CD4-positive, alpha-beta T cell treated with Interleukin-21 for 1 hour (primary cell): Measurements from ENCODE around the gene LAMB4.

ENCODE experiments used
- DNase-seq: peaks from one replicate; pipeline ENCODE4 v3.0.0-alpha.2; 2020

Gene LAMB4

DNA sequence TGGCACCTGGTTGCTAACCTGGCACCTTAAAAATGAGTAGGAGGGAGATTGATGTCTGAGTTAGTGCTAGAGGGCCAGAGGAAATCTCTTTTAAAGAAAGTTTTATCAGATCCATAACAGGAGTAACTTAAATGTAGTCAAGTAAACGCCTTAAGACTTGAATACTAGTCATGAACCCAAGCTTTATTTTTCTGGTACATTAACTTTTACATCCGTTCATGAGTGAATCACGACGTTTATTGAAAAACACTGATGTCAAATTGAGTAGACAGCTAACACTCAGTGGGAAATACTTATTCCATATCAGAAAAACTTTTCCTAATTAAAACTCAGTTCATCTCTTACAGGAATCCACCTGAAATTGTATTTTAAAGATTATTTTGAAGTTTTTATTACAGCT lies 120.3 kb downstream of the LAMB4 start:
- no peak for DNase-seq

DNA sequence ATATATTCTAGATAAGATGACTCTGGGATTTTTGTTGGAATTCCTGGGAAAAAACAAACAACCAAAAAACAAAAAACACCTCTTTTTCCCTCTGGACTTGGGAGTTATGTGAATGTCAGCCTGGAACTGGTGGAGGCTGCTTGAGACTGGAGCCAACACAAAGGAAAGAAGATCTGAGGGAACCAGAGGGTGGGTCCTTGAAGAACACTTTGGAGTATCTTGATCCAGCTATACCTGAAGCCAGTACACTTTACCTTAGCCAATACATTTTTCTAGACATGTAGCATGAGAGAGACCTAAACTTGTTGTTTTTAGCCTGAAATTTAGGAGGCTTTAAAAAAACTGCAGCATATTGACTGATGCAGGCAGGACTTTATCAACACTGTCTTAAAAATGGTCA lies 121.3 kb downstream of the LAMB4 start:
- no peak for DNase-seq

DNA sequence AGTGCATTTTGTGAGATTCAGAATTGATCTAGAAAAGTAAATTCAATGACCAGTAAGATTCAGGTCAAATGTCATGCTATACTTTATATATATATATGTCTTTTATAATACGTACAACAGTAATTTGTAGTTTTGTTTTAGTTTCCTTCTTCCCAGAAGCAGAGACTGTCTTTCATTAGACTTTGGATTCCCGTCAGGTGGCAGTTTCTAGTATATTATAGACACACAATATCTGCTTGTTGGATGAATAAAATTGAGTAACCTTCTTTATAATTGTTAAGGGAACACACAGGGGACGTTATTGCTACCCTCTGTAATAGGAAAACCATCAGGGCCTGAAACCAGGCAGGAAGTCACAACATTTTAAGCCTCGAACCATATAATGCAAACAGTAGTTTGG lies 121.9 kb downstream of the LAMB4 start:
- no peak for DNase-seq

DNA sequence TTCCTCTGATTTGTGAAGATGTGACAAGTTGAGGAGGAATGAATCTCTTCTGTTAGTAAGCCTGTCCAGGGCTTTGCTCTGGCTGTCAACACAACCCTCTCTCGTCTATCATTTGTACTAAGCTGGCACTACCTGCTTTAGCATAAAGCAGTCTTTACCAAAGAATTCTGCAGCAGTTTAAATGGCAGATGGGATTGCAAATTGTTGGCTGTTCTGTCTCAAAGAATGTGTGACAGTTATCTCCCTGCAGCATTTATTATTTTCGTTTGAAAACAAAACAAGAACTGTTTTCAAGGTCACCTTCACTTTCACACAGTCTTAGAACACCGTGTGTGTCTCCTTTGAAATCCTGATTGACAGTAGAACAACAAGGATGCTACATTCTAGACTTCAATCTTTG lies 122.4 kb downstream of the LAMB4 start:
- no peak for DNase-seq

DNA sequence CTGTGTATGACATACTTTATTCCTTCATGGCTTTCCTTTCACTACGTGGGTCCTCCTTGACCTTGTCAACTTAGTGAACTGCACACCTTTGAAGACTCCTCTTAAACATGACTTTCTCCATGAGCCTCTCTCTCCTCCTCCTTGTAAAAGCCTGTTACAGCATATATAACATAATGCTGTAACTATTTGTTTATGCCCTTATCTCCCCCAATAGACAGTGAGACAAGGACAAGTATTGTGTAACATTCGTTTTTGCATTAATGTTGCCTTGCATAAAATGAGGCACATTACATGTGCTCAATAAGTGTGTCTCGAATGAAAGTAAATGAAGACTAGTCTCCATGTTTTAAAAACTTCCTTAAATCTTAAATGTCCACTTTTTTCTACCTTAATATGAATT lies 122.9 kb downstream of the LAMB4 start:
- DNase-seq = no peak

DNA sequence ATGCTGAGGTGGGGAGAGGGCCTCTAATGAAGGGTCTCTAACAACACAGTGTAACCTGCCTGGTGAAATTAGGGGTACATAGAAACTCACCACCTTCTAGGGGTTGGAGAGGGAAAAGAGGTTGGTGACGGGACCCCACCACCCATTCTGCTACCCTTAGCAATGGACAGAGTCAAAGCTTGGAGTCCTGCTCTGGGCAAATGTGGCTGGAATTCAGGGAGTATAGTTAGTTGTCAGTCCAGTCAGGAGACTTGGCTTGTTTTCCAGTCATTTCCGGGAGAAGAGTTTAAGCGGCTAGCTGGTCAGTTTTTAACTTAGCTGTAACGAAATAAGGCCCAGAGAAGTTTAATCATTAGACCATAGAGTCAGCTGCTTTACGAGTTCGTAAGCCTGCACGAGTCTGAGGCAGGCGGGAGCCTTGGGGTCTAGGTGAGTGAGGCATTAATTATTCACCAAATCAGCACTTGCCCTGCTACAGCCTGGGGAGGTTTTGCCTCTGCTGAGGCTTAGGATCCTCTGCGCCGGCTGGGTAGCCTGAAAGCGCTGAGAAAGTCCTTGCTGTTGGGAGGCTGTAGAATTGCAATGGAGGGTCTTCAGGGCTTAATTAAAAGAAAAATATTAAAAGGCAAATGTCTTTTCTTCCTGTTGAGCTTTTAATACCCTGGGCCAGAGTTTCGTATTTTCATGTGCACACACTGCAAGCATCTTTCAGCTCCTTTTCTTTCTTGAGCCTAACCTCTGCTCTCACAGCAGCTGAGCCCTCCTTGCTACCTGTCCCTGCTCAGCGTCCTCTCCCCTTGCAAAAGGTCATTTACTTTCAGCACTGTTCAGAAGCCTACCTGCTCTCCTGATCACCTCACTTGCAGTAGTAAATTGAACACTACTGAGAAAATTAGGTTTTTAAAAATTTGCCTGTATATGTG lies 125.7 kb downstream of the LAMB4 start:
- no peak for DNase-seq

DNA sequence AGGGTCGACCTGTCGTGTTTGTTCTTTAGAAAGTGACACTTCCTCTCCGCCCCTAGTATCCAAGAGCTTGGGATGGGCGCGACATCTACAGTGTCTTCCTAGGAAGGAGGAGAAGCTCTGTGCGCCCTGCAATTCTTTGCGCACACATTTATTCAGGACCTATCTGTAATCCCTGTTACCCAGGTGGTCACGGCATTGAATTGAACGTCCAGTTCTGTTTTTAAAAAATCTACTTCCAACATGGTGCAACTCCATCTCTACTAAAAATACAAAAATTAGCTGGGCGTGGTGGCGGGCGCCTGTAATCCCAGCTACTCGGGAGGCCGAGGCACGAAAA lies 126.6 kb downstream of the LAMB4 start:
- DNase-seq = no peak

DNA sequence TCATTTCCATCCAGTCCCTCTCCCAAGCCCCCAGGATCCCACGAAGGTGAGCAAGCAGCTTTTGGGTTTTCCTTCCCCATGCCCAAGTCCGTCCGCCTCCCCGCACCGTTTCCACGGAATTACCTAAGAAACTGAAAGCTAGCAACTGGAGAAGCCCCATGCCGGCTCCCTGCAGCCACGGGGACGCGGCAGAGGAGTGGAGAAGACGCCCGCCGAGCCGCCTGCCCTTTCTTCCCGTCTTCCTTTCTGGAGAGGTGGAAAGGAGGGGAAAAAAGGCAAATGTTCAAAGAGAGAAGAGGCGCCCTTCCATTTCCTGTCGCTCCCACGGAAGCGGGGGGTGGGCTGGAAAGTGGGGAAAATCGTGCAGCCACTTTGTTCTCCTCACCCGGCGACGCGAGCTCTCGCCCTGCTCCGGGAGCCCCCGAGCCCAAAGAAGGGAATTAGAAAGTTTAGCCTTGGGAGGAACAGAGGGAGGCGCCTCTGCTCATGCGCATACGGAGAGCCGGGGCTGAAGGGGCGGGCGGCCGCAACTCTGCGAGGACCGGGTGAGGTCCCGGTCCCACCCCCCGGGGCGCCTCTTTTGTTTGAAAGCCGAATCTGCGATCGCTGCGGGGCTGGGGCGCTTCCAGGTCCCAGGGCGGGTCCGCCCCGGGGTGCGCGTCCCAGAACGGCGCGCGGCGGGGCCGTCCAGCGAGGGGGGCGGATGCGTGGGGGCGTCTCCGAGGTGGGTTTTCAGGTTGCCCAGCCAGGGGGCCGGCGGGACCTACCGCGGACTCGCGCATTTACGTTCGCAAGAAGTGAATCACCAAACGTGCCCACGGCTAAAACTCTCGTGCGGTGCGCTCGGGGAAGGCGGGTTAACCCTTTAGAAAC lies 127.2 kb downstream of the LAMB4 start, which contains the start of gene LAMB1:
LAMB1 (minus strand) TSS at position 436 of the 873 bp plus-strand sequence; CDS start at position 160, 276 bp downstream.
- DNase-seq = no peak

DNA sequence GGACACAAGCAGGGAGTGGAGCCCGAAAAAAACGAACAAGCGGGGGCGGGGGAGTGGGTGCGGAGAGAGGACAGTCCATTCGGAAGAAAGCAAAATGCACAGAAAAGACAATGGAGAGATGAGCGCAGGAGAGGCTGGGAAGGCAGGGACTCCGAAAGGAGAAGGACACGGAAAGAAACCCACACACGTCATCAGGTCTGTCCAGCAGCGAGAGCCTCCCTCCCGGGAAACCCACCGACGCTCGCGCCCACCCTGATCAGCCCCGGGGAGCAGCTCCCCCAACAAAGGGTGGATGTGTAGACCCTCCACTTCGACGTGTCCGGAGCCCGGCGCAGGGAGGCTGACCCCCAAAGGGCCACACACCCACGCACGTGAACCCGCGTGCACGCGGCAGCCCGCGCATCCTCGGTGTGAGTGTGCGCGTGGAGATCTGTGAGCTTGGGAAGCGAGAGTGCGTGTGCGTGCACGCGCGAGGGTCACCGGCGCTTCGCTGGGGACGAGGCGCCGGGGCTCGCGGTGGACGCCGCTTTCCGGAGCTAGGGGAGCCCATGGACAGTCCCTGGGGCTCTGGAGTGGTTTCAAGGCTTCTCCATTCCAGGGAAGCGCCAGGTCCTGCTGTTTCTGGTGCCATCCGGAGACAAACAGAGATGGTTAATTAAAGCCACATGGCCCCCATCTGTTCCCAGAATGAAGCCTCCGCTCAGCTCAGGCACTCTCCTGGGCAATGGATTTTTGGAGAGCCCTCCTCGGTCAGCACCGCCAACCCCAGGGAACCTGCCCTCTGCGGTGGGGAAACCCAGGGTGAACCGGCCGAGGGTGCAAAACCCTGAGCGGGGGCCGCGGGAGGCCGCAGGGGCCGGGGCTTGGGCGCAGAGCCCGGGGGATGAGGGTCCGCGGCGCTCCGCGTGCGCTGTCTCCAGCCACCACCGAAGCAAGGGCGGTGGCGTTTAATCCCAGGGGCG lies 128.1 kb downstream of the LAMB4 start:
- DNase-seq = no peak

DNA sequence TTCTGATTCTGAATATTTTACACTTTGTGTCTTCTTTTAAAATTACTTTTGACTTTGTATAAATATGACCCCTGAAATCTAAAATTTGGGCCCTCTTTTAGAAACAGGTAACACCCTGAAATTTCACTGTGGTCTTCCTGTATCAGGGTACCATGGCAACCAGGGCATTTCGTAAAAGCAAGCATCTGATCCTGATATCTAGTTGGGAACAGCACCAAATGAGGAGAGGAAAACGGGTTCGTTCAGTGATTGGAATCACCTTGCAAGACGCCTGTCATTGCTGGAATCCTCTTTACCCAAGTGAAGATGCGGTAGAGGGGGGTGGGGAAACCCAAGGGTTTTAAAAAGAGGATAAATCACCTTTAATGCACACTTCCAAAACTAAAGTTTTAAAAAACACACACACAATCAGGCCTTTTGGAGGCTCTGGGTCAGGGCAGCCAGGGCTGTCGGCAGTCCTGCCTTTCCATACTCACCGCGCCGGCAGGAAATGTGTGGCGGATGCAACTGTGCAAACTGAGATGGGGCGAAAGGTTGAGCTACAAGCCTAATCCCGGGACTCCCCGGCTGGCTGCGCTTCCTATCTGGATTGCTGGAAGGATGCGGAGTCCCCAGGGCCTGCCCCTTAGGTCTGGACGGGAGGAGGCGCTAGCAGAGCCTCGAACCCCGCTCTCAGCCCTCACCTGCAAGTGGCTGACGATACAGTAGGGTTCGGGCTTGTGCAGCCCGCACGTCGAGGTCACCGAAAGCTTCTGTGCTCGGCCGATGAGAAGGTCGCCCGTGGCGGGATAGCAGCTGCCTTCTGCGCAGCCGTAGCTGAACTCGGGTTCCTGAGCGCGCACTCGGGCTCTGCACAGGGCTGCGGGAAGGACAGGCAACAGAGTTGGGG lies 129.0 kb downstream of the LAMB4 start:
- no peak for DNase-seq

DNA sequence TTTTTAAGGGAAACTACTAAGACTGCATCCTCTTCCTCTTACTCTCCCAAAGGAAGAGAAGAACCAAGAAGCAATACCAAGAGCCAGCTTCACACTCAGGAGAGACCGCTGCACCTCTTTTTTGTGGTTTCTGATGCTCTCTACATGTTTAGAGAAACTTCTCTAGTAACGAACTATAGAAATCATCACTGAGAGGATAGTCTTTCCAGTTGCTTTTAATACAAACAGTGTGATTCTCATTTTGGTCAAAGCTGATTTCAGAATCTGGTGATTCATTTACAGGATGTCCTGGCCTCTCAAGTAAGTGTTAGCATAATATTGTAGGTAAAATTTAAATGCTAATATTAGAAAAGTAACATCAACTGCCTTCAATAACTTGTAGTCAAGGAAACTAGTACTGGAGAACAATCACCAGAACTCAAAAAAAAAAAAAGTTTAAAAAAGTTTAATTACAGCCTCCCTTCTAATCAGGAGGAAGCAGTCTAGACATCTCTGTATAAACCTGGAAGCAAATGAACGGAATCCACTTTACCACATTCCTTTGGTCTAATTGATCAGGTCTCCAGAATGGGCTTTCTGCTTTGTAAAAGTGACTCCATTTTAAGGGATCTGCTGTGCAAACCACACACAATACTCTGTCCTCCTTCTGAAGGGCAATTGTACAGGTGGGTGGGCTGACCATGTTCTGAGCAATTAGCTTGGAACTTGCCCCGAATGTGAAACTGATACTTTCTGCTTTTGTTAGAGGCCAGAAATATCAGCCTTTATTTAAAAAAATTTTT lies 130.2 kb downstream of the LAMB4 start:
- DNase-seq = no peak

DNA sequence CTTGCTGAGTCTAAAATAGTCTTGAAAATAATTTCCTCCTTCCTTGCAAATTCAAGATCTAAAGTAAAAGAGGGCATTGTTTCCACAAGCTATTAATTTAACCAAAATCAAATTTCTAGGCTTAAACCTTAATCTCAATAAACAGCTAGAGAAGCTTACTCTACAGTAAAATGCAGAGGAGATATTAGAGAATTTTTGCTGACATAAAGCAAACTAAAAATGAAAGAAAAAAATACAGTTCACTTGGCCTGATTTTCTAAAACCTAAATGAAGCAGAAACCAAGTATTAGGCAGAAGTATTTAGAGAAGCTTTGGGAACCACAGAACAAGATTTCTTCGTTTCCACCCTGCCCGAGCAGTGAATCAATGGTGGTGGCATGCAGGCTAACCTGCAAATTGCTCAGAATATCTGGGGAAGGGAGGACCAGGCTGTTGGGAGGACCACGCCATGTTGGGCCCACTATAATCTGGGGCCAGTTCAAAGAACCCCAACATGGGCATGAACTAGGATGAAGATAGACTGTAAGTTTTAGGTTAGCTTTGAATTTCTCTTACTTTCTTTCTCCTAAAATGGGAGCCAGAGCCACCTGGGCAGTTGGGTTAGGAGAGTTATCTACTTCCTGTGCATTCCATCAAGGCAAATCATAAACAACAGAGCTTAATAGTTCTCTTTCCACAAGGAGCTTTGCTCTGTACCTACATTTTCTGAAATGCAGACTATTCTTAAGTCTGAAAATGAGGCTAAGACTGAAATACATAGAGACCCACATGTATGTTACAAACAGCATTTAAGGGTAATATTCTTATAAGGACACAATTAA lies 131.3 kb downstream of the LAMB4 start:
- no peak for DNase-seq

DNA sequence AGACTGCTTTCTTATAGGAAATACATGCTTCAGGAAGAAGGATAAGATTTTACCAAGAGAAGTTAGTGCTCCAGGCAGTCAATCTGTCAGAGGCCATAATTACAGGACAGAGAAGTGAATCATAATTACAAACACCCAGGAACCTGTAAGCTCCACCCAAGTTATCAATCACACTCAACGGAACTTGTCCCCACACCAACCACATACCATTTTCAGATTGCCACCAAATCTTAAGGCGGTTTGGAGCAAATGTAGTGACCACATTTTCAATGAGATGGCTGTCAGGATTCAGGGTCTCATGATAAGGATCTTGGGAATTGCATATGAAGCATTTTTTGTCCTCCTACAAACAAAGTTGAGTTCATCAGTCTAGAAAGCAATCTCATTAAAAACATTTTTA lies 132.0 kb downstream of the LAMB4 start:
- DNase-seq = no peak

DNA sequence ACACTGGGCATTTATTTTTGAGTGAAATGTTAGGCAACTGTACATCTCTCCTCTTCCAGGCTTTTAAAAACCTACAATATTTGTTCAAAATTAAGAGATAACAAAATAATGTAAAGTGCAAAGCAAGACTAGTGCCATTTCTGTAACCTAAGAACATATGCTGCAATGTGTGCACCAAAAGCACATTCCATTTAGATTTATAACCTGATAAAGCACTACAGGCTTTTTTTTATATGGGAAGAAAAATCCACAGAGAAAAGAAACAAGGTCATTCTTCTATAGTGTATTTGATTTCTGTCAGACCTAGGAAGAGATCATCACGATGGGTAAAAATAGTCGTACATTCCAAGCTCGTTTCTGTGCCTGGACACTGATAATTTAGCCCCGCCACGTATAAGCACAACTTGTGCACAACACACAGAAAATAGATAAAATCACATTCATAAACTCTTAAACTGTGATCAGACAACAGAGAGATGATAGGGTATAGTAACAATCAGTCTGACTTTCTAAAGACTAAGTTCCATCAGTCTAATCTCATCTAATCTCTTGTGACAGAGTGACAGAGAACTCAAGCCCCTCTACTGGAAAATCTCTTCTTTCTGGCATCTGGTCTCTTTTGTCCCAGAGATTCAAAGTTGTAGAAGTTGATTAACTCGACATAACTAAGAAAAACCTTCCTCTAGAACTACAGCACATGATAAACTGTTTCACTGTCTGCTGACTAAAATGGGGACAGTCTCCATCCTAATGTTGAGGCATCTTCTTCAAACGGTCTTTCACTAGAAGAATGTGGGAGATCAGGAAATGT lies 133.9 kb downstream of the LAMB4 start:
- no peak for DNase-seq

DNA sequence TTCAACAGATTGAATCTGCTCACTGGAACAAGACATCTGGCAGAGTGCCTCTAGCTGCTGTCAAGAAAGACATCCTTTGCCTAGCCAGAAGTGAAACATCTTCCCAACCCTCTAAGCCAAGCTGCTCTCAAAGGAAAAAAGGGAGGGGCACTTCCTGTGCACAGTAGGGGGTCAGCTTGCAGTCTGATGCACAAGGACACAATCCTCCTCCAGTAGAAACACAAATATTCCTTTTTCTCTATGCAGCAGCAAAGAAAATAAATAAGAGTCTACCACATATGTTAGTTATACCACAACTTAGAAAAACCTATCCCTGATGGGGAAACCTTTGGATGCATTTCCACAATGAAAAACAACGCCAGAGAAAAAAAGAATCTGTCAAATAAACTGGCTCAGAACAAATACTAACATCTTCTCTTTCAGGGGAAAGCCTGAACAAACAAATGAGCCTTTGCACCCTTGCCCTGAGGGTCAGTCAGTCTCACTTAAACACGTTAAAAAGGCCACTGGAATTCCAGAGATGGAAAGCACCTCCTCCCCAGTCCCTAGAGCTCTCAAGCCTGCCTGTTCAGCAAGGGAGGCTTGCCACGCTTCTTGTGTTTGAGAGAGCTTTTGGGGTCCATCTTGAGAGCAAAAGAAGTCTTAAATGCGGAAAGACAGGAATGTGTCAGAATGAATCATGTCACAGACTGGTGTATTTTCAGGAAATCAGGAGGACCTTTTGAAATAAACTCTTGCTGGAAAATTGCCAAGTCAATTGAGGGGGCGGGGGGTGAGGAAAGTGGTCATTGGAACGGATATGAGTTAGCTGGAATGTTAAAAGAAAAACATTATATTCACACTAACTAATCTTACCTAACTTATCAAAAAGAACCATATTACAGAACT lies 134.7 kb downstream of the LAMB4 start:
- no peak for DNase-seq

DNA sequence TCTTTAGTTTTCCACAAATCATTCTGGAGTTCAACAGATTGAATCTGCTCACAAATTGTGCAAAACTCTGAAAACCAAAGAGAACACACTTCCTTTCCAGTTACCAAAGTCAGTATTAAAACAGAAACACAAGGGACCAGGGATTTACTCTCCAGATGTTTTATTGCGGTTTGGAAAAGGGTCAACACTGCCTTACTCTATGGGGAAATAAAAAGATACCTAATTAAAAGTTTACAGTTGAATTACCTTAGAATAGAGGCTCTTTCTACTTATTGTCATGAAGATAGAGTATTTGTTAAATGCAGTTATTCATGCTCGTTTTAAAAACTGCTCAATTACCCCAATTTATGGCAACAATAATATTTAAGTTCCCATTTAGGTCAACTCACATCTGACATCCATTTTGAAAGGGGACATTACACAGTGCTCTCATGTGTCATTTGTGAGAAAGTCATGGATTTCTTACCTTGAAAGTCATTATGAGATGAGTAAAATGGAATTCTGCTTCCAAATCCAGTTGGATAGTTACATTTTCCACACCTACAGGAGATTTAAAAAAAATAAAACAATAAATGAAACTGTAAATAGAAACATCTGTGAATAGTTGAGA lies 135.6 kb downstream of the LAMB4 start:
- no peak for DNase-seq

DNA sequence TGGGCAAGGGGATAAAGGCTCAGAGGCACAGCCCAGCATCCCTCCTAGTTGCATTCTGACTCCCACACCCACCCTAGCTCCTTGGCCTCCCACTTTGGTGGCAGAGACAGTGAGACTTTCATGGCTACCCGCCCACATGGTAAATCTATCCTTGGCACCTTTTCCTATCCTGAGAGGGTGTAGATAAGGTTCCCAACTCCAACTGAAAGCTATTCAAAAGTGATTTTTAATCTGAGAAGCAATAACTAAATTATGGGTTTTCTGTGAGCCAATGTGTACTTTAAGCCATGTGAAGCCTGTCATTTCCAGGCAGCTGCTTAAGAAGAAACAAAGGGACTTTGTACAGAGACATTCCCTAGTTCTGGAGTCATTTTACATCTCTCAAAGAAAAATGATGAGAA lies 136.3 kb downstream of the LAMB4 start:
- DNase-seq = no peak
